22Rv1 (cell line): Measurements from ENCODE around the gene MPZL1.

ENCODE experiments used
- H3K27ac ChIP-seq: fragments of 450-650 bp; 2 replicates; pipeline ENCODE4 v1.5.1; 2017
- CTCF ChIP-seq: fragments of 450-650 bp; IDR thresholded peaks from 2 replicates; pipeline ENCODE4 v1.5.1; 2017; ENCODE audit warnings: mild to moderate bottlenecking
- ZFX ChIP-seq: fragments of 450-650 bp; IDR thresholded peaks from 2 replicates; pipeline ENCODE4 v1.6.1; 2017; ENCODE audit warnings: antibody characterized with exemption, borderline replicate concordance

The MPZL1 gene

GRCh38 chr1:167744901-167745300 lies 23.1 kb downstream of the MPZL1 start:
- no peak overlapping the region for H3K27ac ChIP-seq
- no peak for TF ChIP-seq CTCF
- TF ChIP-seq ZFX, result no peak

GRCh38 chr1:167746013-167746672 lies 24.4 kb downstream of the MPZL1 start:
- TF ChIP-seq CTCF (no peak), ZFX (no peak)
- H3K27ac ChIP-seq, result no peak overlapping the region

GRCh38 chr1:167746988-167747655 lies 25.3 kb downstream of the MPZL1 start:
- H3K27ac ChIP-seq, result no peak overlapping the region; the same call in 1 of the 2 replicates
- TF ChIP-seq CTCF, result no peak
- no peak for TF ChIP-seq ZFX

GRCh38 chr1:167747988-167748387 lies 26.2 kb downstream of the MPZL1 start:
- no peak overlapping the region; the same call in 1 of the 2 replicates for H3K27ac ChIP-seq
- TF ChIP-seq CTCF (no peak), ZFX (no peak)

- TF ChIP-seq CTCF (no peak), ZFX (no peak)
- peak overlapping the region; percentile 33 for H3K27ac ChIP-seq
Observed at GRCh38 chr1:167748906-167749305, 27.1 kb downstream of the MPZL1 start.

GRCh38 chr1:167749741-167750140 lies 28.0 kb downstream of the MPZL1 start:
- peak overlapping the region; percentile 33 for H3K27ac ChIP-seq
- no peak for TF ChIP-seq CTCF
- TF ChIP-seq ZFX, result no peak

- TF ChIP-seq CTCF (no peak), ZFX (no peak)
- H3K27ac ChIP-seq, result peak overlapping the region; percentile 33; the same call in 1 of the 2 replicates
Observed at GRCh38 chr1:167750641-167751040, 28.9 kb downstream of the MPZL1 start.
